Epithelial cell of proximal tubule (primary cell): ENCODE results near the gene USP20. TPM values are rescaled to one million over a fixed set of nuclear protein-coding genes. Genes with fewer than 3 reads are reported as not detected.

Experiments
- DNase-seq: peaks from one replicate; pipeline ENCODE4 v3.0.0-alpha.2; 2011; ENCODE audit warnings: low read depth
- H3K4me3 ChIP-seq: 2 replicates; pipeline ENCODE4 v1.5.1; 2011; ENCODE audit warnings: low read depth, mild to moderate bottlenecking, low read length
- CTCF ChIP-seq: conservative IDR thresholded peaks from 2 replicates; pipeline ENCODE4 v1.5.1; 2012; ENCODE audit warnings: low read depth, mild to moderate bottlenecking, low read length
- total RNA-seq: library from RNA; depleted of rRNA; stranded (reverse); fragments of >200 nt; gene quantifications from 2 replicates; pipeline ENCODE4 v1.2.3, GENCODE V29; 2015

Gene USP20
- total RNA-seq, 1 donor from 2014 or later = 17.5 TPM

GRCh38 chr9:129880654-129881546, 45.6 kb downstream of the USP20 start:
- no peak for DNase-seq
- no peak for TF ChIP-seq CTCF
- no peak overlapping the region for H3K4me3 ChIP-seq

GRCh38 chr9:129881547-129882324, 46.5 kb downstream of the USP20 start:
- no peak overlapping the region for H3K4me3 ChIP-seq
- DNase-seq = no peak
- TF ChIP-seq CTCF = no peak

- peak overlapping the region; percentile 47 for H3K4me3 ChIP-seq
- TF ChIP-seq CTCF = no peak
- DNase-seq = no peak
These were observed 49.2 kb downstream of the USP20 start for GRCh38 chr9:129884220-129885017.

GRCh38 chr9:129885018-129885669, 49.9 kb downstream of the USP20 start:
- peak overlapping the region; percentile 47 for H3K4me3 ChIP-seq
- no peak for DNase-seq
- TF ChIP-seq CTCF = peak; percentile 44

- TF ChIP-seq CTCF = peak; percentile 88
- no peak for DNase-seq
- H3K4me3 ChIP-seq = peak overlapping the region; percentile 47
These were observed 50.4 kb downstream of the USP20 start for GRCh38 chr9:129885670-129886106.
